GM21529 (cell line): ENCODE measurements around the gene FAM177B.

Experiments
- ATAC-seq: cut with Tn5 transposase; IDR thresholded peaks from one replicate; pipeline ENCODE4 v1.9.1; 2021; ENCODE audit not compliant: unreplicated experiment

The FAM177B gene

GRCh38 chr1:222736972-222737371, at the start of gene FAM177B:
Gene FAM177B, plus strand, starts transcription at chr1:222737202. Its CDS starts 9,344 bp downstream, at chr1:222746546.
- ATAC-seq, result no peak

- ATAC-seq, result no peak
These were observed 46.0 kb upstream of the FAM177B start for GRCh38 chr1:222691016-222691415.

- no peak for ATAC-seq
These were observed 42.1 kb upstream of the FAM177B start for GRCh38 chr1:222694927-222695326.

- no peak for ATAC-seq
These were observed 40.3 kb upstream of the FAM177B start for GRCh38 chr1:222696741-222697140.

GRCh38 chr1:222697203-222697602, 39.8 kb upstream of the FAM177B start:
- no peak for ATAC-seq

- no peak for ATAC-seq
These were observed 39.2 kb upstream of the FAM177B start for GRCh38 chr1:222697826-222698225.

GRCh38 chr1:222702210-222702609, 34.8 kb upstream of the FAM177B start:
- ATAC-seq, result no peak

- no peak for ATAC-seq
These were observed 32.7 kb upstream of the FAM177B start for GRCh38 chr1:222704260-222704659.

- ATAC-seq, result no peak
These were observed 30.2 kb upstream of the FAM177B start for GRCh38 chr1:222706815-222707214.

GRCh38 chr1:222709700-222710153, 27.3 kb upstream of the FAM177B start:
- ATAC-seq, result no peak

- ATAC-seq, result peak; percentile 39
These were observed 25.4 kb upstream of the FAM177B start for GRCh38 chr1:222711319-222712252.

- ATAC-seq, result peak; percentile 82
These were observed 24.5 kb upstream of the FAM177B start, which contains the start of the genes AIDA and BROX for GRCh38 chr1:222712253-222713090. Gene AIDA, minus strand, starts transcription at chr1:222712491. Its CDS starts 174 bp downstream, at chr1:222712317. Gene BROX, plus strand, starts transcription at chr1:222712564. Its CDS starts 3,136 bp downstream, at chr1:222715700.

- ATAC-seq, result peak; percentile 67
These were observed 23.7 kb upstream of the FAM177B start for GRCh38 chr1:222713091-222713961.

- ATAC-seq, result no peak
These were observed 20.6 kb upstream of the FAM177B start for GRCh38 chr1:222716393-222716792.

- ATAC-seq, result no peak
These were observed 8.3 kb upstream of the FAM177B start for GRCh38 chr1:222728746-222729145.

GRCh38 chr1:222730866-222731265, 6.1 kb upstream of the FAM177B start:
- ATAC-seq, result no peak

- ATAC-seq, result peak; percentile 98
These were observed 4.5 kb upstream of the FAM177B start for GRCh38 chr1:222732216-222733159.

- ATAC-seq, result no peak
These were observed 2.3 kb upstream of the FAM177B start for GRCh38 chr1:222734740-222735139.

- ATAC-seq, result no peak
These were observed 532 bp upstream of the FAM177B start for GRCh38 chr1:222736470-222736869.
